DOHH2 (cell line): ENCODE data around the gene HMGCL.

Experiments
- H3F3A ChIP-seq: fragments of 200-600 bp; sonication (generic), shearing (Covaris generic); 2 replicates; pipeline ENCODE4 v1.6.0; 2016; ENCODE audit warnings: antibody characterized with exemption, mild to moderate bottlenecking; ENCODE audit not compliant: control insufficient read depth, insufficient read depth
- H3K27ac ChIP-seq: fragments of 200-600 bp; sonication (generic); 2 replicates; pipeline ENCODE4 v1.5.1; 2014; ENCODE audit warnings: low read depth, mild to moderate bottlenecking, low read length, moderate library complexity
- H3K27me3 ChIP-seq: fragments of 200-600 bp; sonication (generic); 2 replicates; pipeline ENCODE4 v1.6.1; 2014; ENCODE audit warnings: mild to moderate bottlenecking, low read length, mixed read lengths; ENCODE audit not compliant: control insufficient read depth
- H3K36me3 ChIP-seq: fragments of 200-600 bp; sonication (generic); 2 replicates; pipeline ENCODE4 v1.6.1; 2014; ENCODE audit warnings: mild to moderate bottlenecking, low read length, moderate library complexity, mixed read lengths; ENCODE audit not compliant: control insufficient read depth
- H3K4me1 ChIP-seq: fragments of 200-600 bp; sonication (generic); 2 replicates; pipeline ENCODE4 v1.6.1; 2014; ENCODE audit warnings: mild to moderate bottlenecking, low read length, mixed read lengths; ENCODE audit not compliant: control insufficient read depth
- H3K4me2 ChIP-seq: fragments of 200-600 bp; sonication (generic); 2 replicates; pipeline ENCODE4 v1.6.0; 2014; ENCODE audit warnings: mild to moderate bottlenecking, low read length, moderate library complexity
- H3K4me3 ChIP-seq: fragments of 200-600 bp; sonication (generic); 2 replicates; pipeline ENCODE4 v1.5.1; 2014; ENCODE audit warnings: mild to moderate bottlenecking, low read length, mixed read lengths
- H3K79me2 ChIP-seq: fragments of 200-600 bp; sonication (generic); 2 replicates; pipeline ENCODE4 v1.6.1; 2014; ENCODE audit warnings: mild to moderate bottlenecking, low read length, mixed read lengths; ENCODE audit not compliant: control insufficient read depth
- H3K9me2 ChIP-seq: fragments of 200-600 bp; sonication (generic); replicated peaks from 2 replicates; pipeline ENCODE4 v1.6.1; 2014; ENCODE audit warnings: mild to moderate bottlenecking, low read length, mixed read lengths; ENCODE audit not compliant: control insufficient read depth
- H3K9me3 ChIP-seq: fragments of 200-600 bp; sonication (generic); 2 replicates; pipeline ENCODE4 v1.6.1; 2014; ENCODE audit warnings: antibody characterized with exemption, low read length, mixed read lengths; ENCODE audit not compliant: control insufficient read depth, insufficient read depth
- H4K20me1 ChIP-seq: fragments of 200-600 bp; sonication (generic); 2 replicates; pipeline ENCODE4 v1.6.0; 2014; ENCODE audit warnings: low read depth, mild to moderate bottlenecking, antibody characterized with exemption, low read length, moderate library complexity; ENCODE audit not compliant: control insufficient read depth, insufficient read depth
- CTCF ChIP-seq: fragments of 200-600 bp; sonication (generic); IDR thresholded peaks from one replicate; pipeline ENCODE4 v1.5.1; 2014; ENCODE audit warnings: antibody characterized with exemption, mild to moderate bottlenecking, low read depth, low read length; ENCODE audit not compliant: poor library complexity, severe bottlenecking
- EZH2phosphoT487 ChIP-seq: fragments of 200-600 bp; sonication (generic); IDR thresholded peaks from 2 replicates; pipeline ENCODE4 v1.6.1; 2017; ENCODE audit warnings: borderline replicate concordance, mild to moderate bottlenecking, antibody characterized with exemption, low read length, moderate library complexity, mixed read lengths

HMGCL gene

GRCh38 chr1:23772854-23773242 is 52.4 kb downstream of the HMGCL start:
- H4K20me1 ChIP-seq = no peaks in the 10 kb centered on the region
- H3K4me2 ChIP-seq = no peak overlapping the region
- no peaks in the 10 kb centered on the region for H3K9me3 ChIP-seq
- peaks cover 42% of the 10 kb centered on the region for H3K79me2 ChIP-seq
- H3K9me2 ChIP-seq = no peaks in the 10 kb centered on the region
- peaks cover 21% of the 10 kb centered on the region for H3K4me1 ChIP-seq
- no peak overlapping the region for H3K4me3 ChIP-seq
- H3K27me3 ChIP-seq = no peaks in the 10 kb centered on the region
- H3K27ac ChIP-seq = no peak overlapping the region
- H3K36me3 ChIP-seq = peaks cover 14% of the 10 kb centered on the region
- peaks cover 5% of the 10 kb centered on the region; the same call in 1 of the 2 replicates for H3F3A ChIP-seq
- TF ChIP-seq EZH2phosphoT487 (no peak), CTCF (no peak)

DNA sequence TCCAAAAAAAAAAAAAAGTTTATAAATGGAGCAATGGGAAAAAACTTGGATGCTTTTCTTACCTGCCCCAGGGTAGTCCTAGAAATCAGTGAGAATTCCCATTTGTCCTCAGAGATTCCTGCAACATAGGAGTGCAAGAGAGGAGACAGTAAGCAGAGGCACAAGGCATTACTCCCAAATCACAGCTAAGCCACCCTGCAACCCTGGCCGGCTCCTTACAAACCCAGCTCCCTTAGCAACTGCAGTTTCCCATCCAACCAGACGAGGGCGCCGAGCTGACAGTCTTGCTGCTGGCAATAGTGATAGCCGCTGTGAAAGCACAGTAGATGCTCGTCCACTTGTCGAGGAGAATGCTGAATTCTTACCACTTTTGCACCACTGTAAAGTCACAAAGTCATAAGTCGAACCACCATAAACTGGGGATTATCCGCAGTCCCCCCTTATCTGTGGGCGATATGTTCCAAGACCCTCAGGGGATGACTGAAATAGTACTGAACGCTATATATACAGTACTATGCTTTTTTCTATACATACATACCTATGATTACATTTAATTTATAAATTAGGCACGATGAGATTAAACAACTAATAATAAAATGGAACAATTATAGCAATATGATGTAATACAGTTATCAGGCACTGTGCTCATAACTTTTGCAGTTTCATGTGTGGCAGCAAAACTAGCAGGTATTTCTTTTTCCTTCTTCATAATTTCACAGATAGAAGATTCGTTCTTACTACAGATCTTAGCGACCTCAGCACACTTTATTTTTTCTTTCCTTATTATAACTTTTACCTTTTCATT is 53.0 kb downstream of the HMGCL start:
- TF ChIP-seq CTCF (peak; percentile 96), EZH2phosphoT487 (no peak)
- peak overlapping the region; percentile 40 for H3K4me2 ChIP-seq
- H3K36me3 ChIP-seq = peaks cover 16% of the 10 kb centered on the region
- no peaks in the 10 kb centered on the region for H3K27me3 ChIP-seq
- peaks cover 36% of the 10 kb centered on the region for H3K79me2 ChIP-seq
- no peaks in the 10 kb centered on the region for H3K9me2 ChIP-seq
- no peaks in the 10 kb centered on the region for H3K9me3 ChIP-seq
- peaks cover 19% of the 10 kb centered on the region for H3K4me1 ChIP-seq
- no peaks in the 10 kb centered on the region for H4K20me1 ChIP-seq
- no peak overlapping the region for H3K27ac ChIP-seq
- no peak overlapping the region for H3K4me3 ChIP-seq
- peaks cover 5% of the 10 kb centered on the region; the same call in 1 of the 2 replicates for H3F3A ChIP-seq

GRCh38 chr1:23768733-23769132 is 56.5 kb downstream of the HMGCL start:
- H3K4me3 ChIP-seq = no peak overlapping the region
- H3K36me3 ChIP-seq = peaks cover 24% of the 10 kb centered on the region
- H3K9me2 ChIP-seq = no peaks in the 10 kb centered on the region
- H3F3A ChIP-seq = peaks cover 5% of the 10 kb centered on the region; the same call in 1 of the 2 replicates
- no peaks in the 10 kb centered on the region for H4K20me1 ChIP-seq
- H3K79me2 ChIP-seq = peaks cover 8% of the 10 kb centered on the region
- TF ChIP-seq CTCF (no peak), EZH2phosphoT487 (no peak)
- H3K4me1 ChIP-seq = peaks cover 4% of the 10 kb centered on the region
- H3K27me3 ChIP-seq = no peaks in the 10 kb centered on the region
- H3K4me2 ChIP-seq = no peak overlapping the region
- no peaks in the 10 kb centered on the region for H3K9me3 ChIP-seq
- H3K27ac ChIP-seq = no peak overlapping the region
